GM19395 (cell line): ENCODE measurements around the gene TMEM132D.

Experiments
- ATAC-seq: cut with Tn5 transposase; IDR thresholded peaks from one replicate; pipeline ENCODE4 v1.9.1; 2021; ENCODE audit warnings: mild to moderate bottlenecking, moderate library complexity; ENCODE audit not compliant: unreplicated experiment

The TMEM132D gene

GRCh38 chr12:129827102-129827865, 76.5 kb downstream of the TMEM132D start:
- ATAC-seq = no peak

- no peak for ATAC-seq
Observed at GRCh38 chr12:129826273-129826672, 77.6 kb downstream of the TMEM132D start.

- no peak for ATAC-seq
Observed at GRCh38 chr12:129825316-129825715, 78.5 kb downstream of the TMEM132D start.

- ATAC-seq = no peak
Observed at GRCh38 chr12:129821964-129822363, 81.9 kb downstream of the TMEM132D start.

GRCh38 chr12:129819391-129819790, 84.4 kb downstream of the TMEM132D start:
- no peak for ATAC-seq

- ATAC-seq = no peak
Observed at GRCh38 chr12:129815846-129816245, 88.0 kb downstream of the TMEM132D start.

GRCh38 chr12:129811963-129812362, 91.9 kb downstream of the TMEM132D start:
- no peak for ATAC-seq

- ATAC-seq = no peak
Observed at GRCh38 chr12:129807136-129807535, 96.7 kb downstream of the TMEM132D start.

GRCh38 chr12:129791396-129791795, 112.4 kb downstream of the TMEM132D start:
- no peak for ATAC-seq

GRCh38 chr12:129790930-129791329, 112.9 kb downstream of the TMEM132D start:
- no peak for ATAC-seq

- no peak for ATAC-seq
Observed at GRCh38 chr12:129790331-129790730, 113.5 kb downstream of the TMEM132D start.

- ATAC-seq = no peak
Observed at GRCh38 chr12:129789921-129790320, 113.9 kb downstream of the TMEM132D start.

- ATAC-seq = no peak
Observed at GRCh38 chr12:129788506-129789084, 115.2 kb downstream of the TMEM132D start.

GRCh38 chr12:129779989-129780388, 123.8 kb downstream of the TMEM132D start:
- no peak for ATAC-seq

GRCh38 chr12:129779033-129779432, 124.8 kb downstream of the TMEM132D start:
- no peak for ATAC-seq

GRCh38 chr12:129776977-129777667, 126.7 kb downstream of the TMEM132D start:
- no peak for ATAC-seq

GRCh38 chr12:129772501-129773493, 131.0 kb downstream of the TMEM132D start:
- no peak for ATAC-seq

- ATAC-seq = no peak
Observed at GRCh38 chr12:129771238-129771637, 132.6 kb downstream of the TMEM132D start.

- no peak for ATAC-seq
Observed at GRCh38 chr12:129765719-129766118, 138.1 kb downstream of the TMEM132D start.

- ATAC-seq = no peak
Observed at GRCh38 chr12:129762436-129762835, 141.4 kb downstream of the TMEM132D start.

- no peak for ATAC-seq
Observed at GRCh38 chr12:129753586-129753985, 150.2 kb downstream of the TMEM132D start.
